M059J (cell line): ENCODE data around the gene PATZ1. TPM values are rescaled to one million over a fixed set of nuclear protein-coding genes. Genes with fewer than 3 reads are reported as not detected.

Experiments used
- DNase-seq: peaks from one replicate; pipeline ENCODE4 v3.0.0-alpha.2; 2012; ENCODE audit warnings: low read depth
- total RNA-seq: library from RNA; depleted of rRNA; stranded (reverse); fragments of >200 nt; shearing (Covaris generic); gene quantifications from 2 replicates; pipeline ENCODE4 v1.2.3, GENCODE V29; 2014; rRNA removed

Gene PATZ1
- total RNA-seq, 1 experiment from 2014 or later, result 10.7 TPM

DNA sequence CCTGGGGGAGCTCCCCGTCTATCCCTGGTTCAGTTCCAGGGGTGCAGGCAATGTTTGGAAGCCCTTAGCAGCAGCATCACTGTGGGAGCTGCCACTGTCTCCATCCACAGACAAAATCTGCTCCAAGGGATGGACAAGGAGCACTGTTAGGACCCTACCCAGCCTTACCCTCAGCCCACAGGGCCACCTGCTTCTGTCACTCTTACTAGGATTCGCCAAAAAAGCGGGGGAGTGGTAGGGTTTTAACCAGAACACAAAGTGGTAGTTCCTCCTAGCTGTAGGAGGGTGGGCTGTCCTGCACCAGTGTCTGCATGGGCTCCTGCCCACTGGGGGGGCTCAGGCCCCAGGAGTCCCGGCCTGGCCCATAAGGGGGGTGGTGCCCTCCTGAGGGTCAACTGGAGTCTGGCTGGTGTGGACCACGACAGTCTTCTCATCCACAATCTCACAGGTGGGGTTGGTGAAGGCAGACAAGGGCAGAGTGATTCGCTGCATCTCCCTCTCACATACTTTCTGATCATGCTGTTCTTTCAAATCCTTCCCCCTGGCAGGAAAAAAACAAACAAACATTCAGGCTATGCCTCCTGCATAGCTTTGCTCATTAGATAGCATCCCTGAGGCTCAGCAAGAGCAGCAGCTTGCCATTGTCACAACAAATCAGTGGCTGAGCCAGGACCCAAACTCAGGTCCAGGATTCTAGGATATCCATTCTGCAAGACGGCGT is 63.2 kb downstream of the PATZ1 start:
- no peak for DNase-seq

DNA sequence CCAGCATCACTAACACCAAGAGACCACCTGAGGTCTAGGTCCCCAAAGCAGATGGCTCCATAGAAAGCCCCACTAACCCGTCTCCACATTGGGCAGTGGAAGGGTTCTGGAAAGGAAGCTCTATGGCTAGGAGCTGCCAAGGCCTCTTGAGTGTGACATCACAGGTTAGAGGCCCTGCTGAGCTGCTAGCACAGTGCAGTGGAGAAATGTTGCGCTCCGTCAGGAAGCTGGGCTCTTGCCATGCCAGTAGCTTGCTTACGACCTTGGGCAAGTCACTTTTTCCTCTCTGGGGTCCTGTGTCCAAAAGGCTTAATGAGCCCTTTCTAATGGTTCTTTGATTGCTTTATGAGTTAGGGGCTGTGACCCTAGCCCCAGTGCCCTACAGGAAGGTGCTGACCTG is 64.4 kb downstream of the PATZ1 start:
- no peak for DNase-seq

DNA sequence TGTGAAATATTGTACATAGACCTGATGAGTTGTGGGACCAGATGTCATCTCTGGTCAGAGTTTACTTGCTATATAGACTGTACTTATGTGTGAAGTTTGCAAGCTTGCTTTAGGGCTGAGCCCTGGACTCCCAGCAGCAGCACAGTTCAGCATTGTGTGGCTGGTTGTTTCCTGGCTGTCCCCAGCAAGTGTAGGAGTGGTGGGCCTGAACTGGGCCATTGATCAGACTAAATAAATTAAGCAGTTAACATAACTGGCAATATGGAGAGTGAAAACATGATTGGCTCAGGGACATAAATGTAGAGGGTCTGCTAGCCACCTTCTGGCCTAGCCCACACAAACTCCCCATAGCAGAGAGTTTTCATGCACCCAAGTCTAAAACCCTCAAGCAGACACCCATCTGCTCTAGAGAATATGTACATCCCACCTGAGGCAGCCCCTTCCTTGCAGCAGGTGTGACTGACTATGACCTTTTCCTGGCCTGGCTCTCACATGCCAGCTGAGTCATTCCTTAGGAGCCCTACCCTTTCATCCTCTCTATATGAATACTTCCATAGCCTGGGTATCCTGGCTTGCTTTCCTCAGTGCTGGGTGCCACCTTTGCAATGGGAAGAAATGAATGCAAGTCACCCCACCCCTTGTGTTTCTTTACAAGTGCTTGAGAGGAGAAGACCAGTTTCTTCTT is 66.2 kb downstream of the PATZ1 start:
- DNase-seq, result no peak

DNA sequence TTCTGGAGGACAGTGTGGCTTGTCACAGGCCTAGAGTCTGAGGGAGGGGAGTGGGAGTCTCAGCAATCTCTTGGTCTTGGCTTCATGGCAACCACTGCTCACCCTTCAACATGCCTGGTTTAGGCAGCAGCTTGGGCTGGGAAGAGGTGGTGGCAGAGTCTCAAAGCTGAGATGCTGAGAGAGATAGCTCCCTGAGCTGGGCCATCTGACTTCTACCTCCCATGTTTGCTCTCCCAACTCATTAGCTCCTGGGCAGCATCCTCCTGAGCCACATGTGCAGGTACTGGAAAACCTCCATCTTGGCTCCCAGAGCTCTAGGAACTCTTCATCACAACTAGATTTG is 66.8 kb downstream of the PATZ1 start:
- no peak for DNase-seq

DNA sequence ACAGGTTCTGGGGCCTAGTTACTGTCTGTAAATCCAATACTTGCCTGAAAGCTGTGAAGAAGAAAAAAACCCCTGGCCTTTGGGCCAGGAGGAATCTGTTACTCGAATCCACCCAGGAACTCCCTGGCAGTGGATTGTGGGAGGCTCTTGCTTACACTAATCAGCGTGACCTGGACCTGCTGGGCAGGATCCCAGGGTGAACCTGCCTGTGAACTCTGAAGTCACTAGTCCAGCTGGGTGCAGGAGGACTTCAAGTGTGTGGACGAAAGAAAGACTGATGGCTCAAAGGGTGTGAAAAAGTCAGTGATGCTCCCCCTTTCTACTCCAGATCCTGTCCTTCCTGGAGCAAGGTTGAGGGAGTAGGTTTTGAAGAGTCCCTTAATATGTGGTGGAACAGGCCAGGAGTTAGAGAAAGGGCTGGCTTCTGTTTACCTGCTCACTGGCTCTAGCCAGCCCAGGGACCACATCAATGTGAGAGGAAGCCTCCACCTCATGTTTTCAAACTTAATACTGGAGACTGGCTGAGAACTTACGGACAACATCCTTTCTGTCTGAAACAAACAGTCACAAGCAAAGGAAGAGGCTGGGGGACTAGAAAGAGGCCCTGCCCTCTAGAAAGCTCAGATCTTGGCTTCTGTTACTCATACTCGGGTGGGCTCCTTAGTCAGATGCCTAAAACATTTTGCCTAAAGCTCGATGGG is 67.4 kb downstream of the PATZ1 start:
- no peak for DNase-seq

DNA sequence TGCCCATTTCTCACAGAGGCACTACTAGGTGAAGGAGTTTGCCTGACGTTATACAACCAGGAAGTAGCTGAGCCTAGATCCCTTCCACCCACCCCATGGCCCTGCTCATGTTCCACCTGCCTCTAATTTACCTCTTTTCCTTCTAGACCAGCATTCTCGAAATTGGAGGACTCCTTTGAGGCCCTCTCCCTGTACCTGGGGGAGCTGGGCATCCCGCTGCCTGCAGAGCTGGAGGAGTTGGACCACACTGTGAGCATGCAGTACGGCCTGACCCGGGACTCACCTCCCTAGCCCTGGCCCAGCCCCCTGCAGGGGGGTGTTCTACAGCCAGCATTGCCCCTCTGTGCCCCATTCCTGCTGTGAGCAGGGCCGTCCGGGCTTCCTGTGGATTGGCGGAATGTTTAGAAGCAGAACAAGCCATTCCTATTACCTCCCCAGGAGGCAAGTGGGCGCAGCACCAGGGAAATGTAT is 68.0 kb downstream of the PATZ1 start:
- no peak for DNase-seq

DNA sequence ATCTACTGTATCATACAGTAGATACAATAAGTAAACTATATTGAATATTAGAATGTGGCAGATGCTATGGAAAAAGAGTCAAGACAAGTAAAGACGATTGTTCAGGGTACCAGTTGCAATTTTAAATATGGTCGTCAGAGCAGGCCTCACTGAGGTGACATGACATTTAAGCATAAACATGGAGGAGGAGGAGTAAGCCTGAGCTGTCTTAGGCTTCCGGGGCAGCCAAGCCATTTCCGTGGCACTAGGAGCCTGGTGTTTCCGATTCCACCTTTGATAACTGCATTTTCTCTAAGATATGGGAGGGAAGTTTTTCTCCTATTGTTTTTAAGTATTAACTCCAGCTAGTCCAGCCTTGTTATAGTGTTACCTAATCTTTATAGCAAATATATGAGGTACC is 68.4 kb downstream of the PATZ1 start:
- no peak for DNase-seq

DNA sequence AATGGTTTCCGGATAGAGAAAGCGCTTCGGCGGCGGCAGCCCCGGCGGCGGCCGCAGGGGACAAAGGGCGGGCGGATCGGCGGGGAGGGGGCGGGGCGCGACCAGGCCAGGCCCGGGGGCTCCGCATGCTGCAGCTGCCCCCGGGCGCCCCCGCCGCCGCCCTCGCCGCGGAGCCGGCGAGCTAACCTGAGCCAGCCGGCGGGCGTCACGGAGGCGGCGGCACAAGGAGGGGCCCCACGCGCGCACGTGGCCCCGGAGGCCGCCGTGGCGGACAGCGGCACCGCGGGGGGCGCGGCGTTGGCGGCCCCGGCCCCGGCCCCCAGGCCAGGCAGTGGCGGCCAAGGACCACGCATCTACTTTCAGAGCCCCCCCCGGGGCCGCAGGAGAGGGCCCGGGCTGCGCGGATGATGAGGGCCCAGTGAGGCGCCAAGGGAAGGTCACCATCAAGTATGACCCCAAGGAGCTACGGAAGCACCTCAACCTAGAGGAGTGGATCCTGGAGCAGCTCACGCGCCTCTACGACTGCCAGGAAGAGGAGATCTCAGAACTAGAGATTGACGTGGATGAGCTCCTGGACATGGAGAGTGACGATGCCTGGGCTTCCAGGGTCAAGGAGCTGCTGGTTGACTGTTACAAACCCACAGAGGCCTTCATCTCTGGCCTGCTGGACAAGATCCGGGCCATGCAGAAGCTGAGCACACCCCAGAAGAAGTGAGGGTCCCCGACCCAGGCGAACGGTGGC is 69.5 kb downstream of the PATZ1 start:
- DNase-seq, result no peak

Other genes with a start within 250 kb of the PATZ1 start
- 6.0 and 8.8 TPM in 2 replicates for gene SELENOM, start 238.8 kb downstream of the PATZ1 start, total RNA-seq
- gene INPP5J, start 223.4 kb downstream of the PATZ1 start, total RNA-seq, result 0.49 TPM in 1 of 2 replicates, not detected in the other
- not detected in 2 replicates for gene PLA2G3, start 205.8 kb downstream of the PATZ1 start, total RNA-seq
- gene RNF185, start 186.2 kb downstream of the PATZ1 start, total RNA-seq, result 19.8 and 21.8 TPM in 2 replicates
- gene LIMK2, start 134.0 kb downstream of the PATZ1 start, total RNA-seq, result 5.5 and 6.8 TPM in 2 replicates
- gene PIK3IP1, start 53.9 kb downstream of the PATZ1 start, total RNA-seq, result 1.0 and 1.9 TPM in 2 replicates
- 60.6 and 99.0 TPM in 2 replicates for gene DRG1, start 53.3 kb upstream of the PATZ1 start, total RNA-seq
- gene EIF4ENIF1, start 143.5 kb upstream of the PATZ1 start, total RNA-seq, result 5.8 and 7.4 TPM in 2 replicates
- gene SFI1, start 150.2 kb upstream of the PATZ1 start, total RNA-seq, result 4.7 and 5.0 TPM in 2 replicates